OCI-LY1 (cell line): ENCODE measurements around the gene APOF.

ENCODE experiments used
- H2AFZ ChIP-seq: fragments of 200-600 bp; sonication (generic), shearing (Covaris generic); 2 replicates; pipeline ENCODE4 v1.6.0; 2014; ENCODE audit warnings: antibody characterized with exemption, mild to moderate bottlenecking, low read length
- H3F3A ChIP-seq: fragments of 200-600 bp; sonication (generic), shearing (Covaris generic); 2 replicates; pipeline ENCODE4 v1.6.0; 2014; ENCODE audit warnings: mild to moderate bottlenecking, antibody characterized with exemption, low read length, moderate library complexity; ENCODE audit not compliant: insufficient read depth
- H3K27ac ChIP-seq: fragments of 200-600 bp; sonication (generic); 2 replicates; pipeline ENCODE4 v1.5.1; 2014; ENCODE audit warnings: low read length, mixed run types, mild to moderate bottlenecking, low read depth; ENCODE audit not compliant: poor library complexity, severe bottlenecking
- H3K27me3 ChIP-seq: fragments of 200-600 bp; sonication (generic); 2 replicates; pipeline ENCODE4 v1.6.0; 2014; ENCODE audit warnings: antibody characterized with exemption, mild to moderate bottlenecking, low read length, moderate library complexity; ENCODE audit not compliant: insufficient read depth
- H3K36me3 ChIP-seq: fragments of 200-600 bp; sonication (generic); 2 replicates; pipeline ENCODE4 v1.6.1; 2014; ENCODE audit warnings: mild to moderate bottlenecking, antibody characterized with exemption, low read length, moderate library complexity, mixed read lengths; ENCODE audit not compliant: insufficient read depth
- H3K4me1 ChIP-seq: fragments of 200-600 bp; sonication (generic); 2 replicates; pipeline ENCODE4 v1.5.1; 2014; ENCODE audit warnings: mild to moderate bottlenecking, low read length, moderate library complexity; ENCODE audit not compliant: insufficient read depth, severe bottlenecking
- H3K4me2 ChIP-seq: fragments of 200-600 bp; sonication (generic), shearing (Covaris generic); 2 replicates; pipeline ENCODE4 v1.6.1; 2014; ENCODE audit warnings: low read length
- H3K4me3 ChIP-seq: fragments of 200-600 bp; sonication (generic); 2 replicates; pipeline ENCODE4 v1.5.1; 2014; ENCODE audit warnings: low read length, low read depth, mild to moderate bottlenecking, mixed read lengths; ENCODE audit not compliant: poor library complexity, severe bottlenecking
- H3K79me2 ChIP-seq: fragments of 200-600 bp; shearing (Covaris generic); 2 replicates; pipeline ENCODE4 v1.6.1; 2016; ENCODE audit warnings: mixed run types, low read length, mixed read lengths; ENCODE audit not compliant: insufficient read depth
- H3K9ac ChIP-seq: fragments of 200-600 bp; sonication (generic), shearing (Covaris generic); 2 replicates; pipeline ENCODE4 v1.6.1; 2014; ENCODE audit warnings: mild to moderate bottlenecking, low read length, mixed read lengths
- H3K9me2 ChIP-seq: fragments of 200-600 bp; sonication (generic), shearing (Covaris generic); 2 replicates; pipeline ENCODE4 v1.6.1; 2014; ENCODE audit warnings: low read depth, mild to moderate bottlenecking, low read length, mixed read lengths
- H3K9me3 ChIP-seq: fragments of 200-600 bp; shearing (Covaris generic); 2 replicates; pipeline ENCODE4 v1.6.1; 2014; ENCODE audit warnings: low read length, mixed read lengths
- H4K20me1 ChIP-seq: fragments of 200-600 bp; sonication (generic), shearing (Covaris generic); 2 replicates; pipeline ENCODE4 v1.6.0; 2016; ENCODE audit warnings: mild to moderate bottlenecking, low read length; ENCODE audit not compliant: insufficient read depth
- EZH2 ChIP-seq: fragments of 200-600 bp; sonication (generic), shearing (Covaris generic); IDR thresholded peaks from 2 replicates; pipeline ENCODE4 v1.8.0; 2017; ENCODE audit warnings: borderline replicate concordance, mixed run types, mild to moderate bottlenecking, antibody characterized with exemption, low read length, moderate library complexity, mixed read lengths
- TF ChIP-seq, protein P1 (sequence below): fragments of 200-600 bp; sonication (generic), shearing (Covaris generic); IDR thresholded peaks from 2 replicates; pipeline ENCODE4 v1.5.1; 2017; ENCODE audit warnings: mild to moderate bottlenecking, antibody characterized with exemption, low read length, moderate library complexity, mixed read lengths

Gene APOF

DNA sequence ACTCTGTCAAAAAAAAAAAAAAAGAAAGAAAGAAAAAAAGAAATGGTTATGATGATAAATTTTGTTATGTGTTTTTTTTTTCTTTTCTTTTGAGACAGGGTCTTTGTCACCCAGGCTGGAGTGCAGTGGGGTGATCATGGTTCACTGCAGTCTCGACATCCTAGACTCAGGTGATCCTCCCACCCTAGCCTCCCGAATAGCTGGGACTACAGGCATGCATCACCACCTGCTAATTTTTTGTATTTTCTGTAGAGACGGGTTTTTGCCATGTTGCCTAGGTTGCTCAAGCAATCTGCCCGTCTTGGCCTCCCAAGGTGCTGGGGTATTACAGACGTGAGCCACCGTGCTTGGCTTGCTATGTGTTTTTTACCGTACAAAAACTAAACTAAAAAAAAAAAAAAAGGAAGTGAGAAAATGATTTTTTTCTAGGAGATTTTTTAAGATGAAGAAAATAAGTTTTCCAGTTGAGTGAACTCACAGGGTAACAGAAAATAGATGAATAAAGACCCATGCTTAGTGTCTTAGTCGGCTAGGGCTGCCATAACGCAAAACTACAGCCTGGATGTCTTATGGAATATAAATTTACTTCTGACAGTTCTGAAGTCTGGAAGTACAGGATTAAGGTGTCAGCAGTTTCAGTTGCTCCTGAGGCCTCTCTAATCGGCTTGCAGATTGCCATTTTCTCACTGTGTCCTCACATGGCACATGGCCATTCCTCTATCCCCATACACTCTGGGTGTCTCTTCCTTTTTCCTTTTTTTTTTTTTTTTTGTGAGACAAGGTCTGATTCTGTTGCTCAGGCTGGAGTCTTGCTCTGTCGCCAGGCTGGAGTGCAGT lies 13.2 kb upstream of the APOF start:
- peak overlapping the region; percentile 61 for H3K4me2 ChIP-seq
- H3K9me2 ChIP-seq = no peaks in the 10 kb centered on the region
- no peaks in the 10 kb centered on the region for H3K79me2 ChIP-seq
- no peak overlapping the region for H2AFZ ChIP-seq
- TF ChIP-seq, protein P1, sequence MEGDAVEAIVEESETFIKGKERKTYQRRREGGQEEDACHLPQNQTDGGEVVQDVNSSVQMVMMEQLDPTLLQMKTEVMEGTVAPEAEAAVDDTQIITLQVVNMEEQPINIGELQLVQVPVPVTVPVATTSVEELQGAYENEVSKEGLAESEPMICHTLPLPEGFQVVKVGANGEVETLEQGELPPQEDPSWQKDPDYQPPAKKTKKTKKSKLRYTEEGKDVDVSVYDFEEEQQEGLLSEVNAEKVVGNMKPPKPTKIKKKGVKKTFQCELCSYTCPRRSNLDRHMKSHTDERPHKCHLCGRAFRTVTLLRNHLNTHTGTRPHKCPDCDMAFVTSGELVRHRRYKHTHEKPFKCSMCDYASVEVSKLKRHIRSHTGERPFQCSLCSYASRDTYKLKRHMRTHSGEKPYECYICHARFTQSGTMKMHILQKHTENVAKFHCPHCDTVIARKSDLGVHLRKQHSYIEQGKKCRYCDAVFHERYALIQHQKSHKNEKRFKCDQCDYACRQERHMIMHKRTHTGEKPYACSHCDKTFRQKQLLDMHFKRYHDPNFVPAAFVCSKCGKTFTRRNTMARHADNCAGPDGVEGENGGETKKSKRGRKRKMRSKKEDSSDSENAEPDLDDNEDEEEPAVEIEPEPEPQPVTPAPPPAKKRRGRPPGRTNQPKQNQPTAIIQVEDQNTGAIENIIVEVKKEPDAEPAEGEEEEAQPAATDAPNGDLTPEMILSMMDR = no peak
- no peak for TF ChIP-seq EZH2
- H3K27ac ChIP-seq = peak overlapping the region; percentile 97
- H3K4me3 ChIP-seq = no peak overlapping the region
- peaks cover 9% of the 10 kb centered on the region; the same call in 1 of the 2 replicates for H3K9me3 ChIP-seq
- H3K9ac ChIP-seq = peak overlapping the region; percentile 54
- peaks cover 40% of the 10 kb centered on the region for H3K4me1 ChIP-seq
- H3F3A ChIP-seq = no peaks in the 10 kb centered on the region
- H3K27me3 ChIP-seq = no peaks in the 10 kb centered on the region
- H4K20me1 ChIP-seq = no peaks in the 10 kb centered on the region
- peaks cover 4% of the 10 kb centered on the region; the same call in 1 of the 2 replicates for H3K36me3 ChIP-seq

GRCh38 chr12:56374726-56375597 lies 12.3 kb upstream of the APOF start:
- peak overlapping the region; percentile 32 for H3K9ac ChIP-seq
- H3K27ac ChIP-seq = peak overlapping the region; percentile 97
- H4K20me1 ChIP-seq = no peaks in the 10 kb centered on the region
- H3K9me3 ChIP-seq = peaks cover 9% of the 10 kb centered on the region; the same call in 1 of the 2 replicates
- H3K4me2 ChIP-seq = peak overlapping the region; percentile 49
- no peak overlapping the region for H2AFZ ChIP-seq
- peaks cover 40% of the 10 kb centered on the region for H3K4me1 ChIP-seq
- peaks cover 4% of the 10 kb centered on the region; the same call in 1 of the 2 replicates for H3K36me3 ChIP-seq
- TF ChIP-seq, protein P1 = no peak
- no peak for TF ChIP-seq EZH2
- no peaks in the 10 kb centered on the region for H3K27me3 ChIP-seq
- H3K9me2 ChIP-seq = no peaks in the 10 kb centered on the region
- no peaks in the 10 kb centered on the region for H3K79me2 ChIP-seq
- no peaks in the 10 kb centered on the region for H3F3A ChIP-seq
- peak overlapping the region; percentile 12 for H3K4me3 ChIP-seq

DNA sequence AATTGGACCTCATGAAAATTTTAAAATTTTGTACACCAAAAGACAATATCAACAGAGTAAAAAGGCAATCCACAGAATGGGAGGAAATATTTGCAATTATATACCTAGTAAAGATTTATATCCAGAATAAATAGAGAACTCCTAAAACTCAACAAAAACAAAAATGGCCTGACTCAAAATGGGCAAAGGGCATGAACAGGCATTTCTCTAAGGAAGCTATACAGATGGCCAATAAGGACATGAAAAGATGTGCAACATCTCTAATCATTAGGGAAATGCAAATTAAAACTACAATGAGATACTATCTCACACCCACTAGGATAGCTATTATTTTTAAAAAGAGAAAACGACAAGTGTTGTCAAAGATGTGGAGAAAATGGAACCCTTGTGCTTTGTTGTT lies 10.9 kb upstream of the APOF start:
- H3K9ac ChIP-seq = no peak overlapping the region
- H3K27me3 ChIP-seq = no peaks in the 10 kb centered on the region
- peaks cover 40% of the 10 kb centered on the region for H3K4me1 ChIP-seq
- peaks cover 4% of the 10 kb centered on the region; the same call in 1 of the 2 replicates for H3K36me3 ChIP-seq
- no peaks in the 10 kb centered on the region for H3K79me2 ChIP-seq
- no peak overlapping the region for H2AFZ ChIP-seq
- no peak overlapping the region for H3K27ac ChIP-seq
- no peak for TF ChIP-seq EZH2
- TF ChIP-seq, protein P1 = no peak
- H3F3A ChIP-seq = no peaks in the 10 kb centered on the region
- peaks cover 9% of the 10 kb centered on the region; the same call in 1 of the 2 replicates for H3K9me3 ChIP-seq
- no peaks in the 10 kb centered on the region for H3K9me2 ChIP-seq
- no peaks in the 10 kb centered on the region for H4K20me1 ChIP-seq
- H3K4me3 ChIP-seq = no peak overlapping the region
- H3K4me2 ChIP-seq = no peak overlapping the region
